GM21619 (cell line): ENCODE data around the gene KDM4F.
A peak's percentile ranks its signal among the peaks of the same experiment; 100 is the strongest.

Experiments
- ATAC-seq: cut with Tn5 transposase; IDR thresholded peaks from one replicate; pipeline ENCODE4 v1.9.1; 2021; ENCODE audit not compliant: unreplicated experiment

Gene KDM4F

GRCh38 chr11:95059046-95059445, 9.8 kb downstream of the KDM4F start:
- no peak for ATAC-seq

- ATAC-seq: no peak
Measured at GRCh38 chr11:95065336-95065735, 16.1 kb downstream of the KDM4F start.

GRCh38 chr11:95066716-95067038, 17.5 kb downstream of the KDM4F start, which contains the start of gene SRSF8:
SRSF8 (plus strand) TSS chr11:95066919; CDS start chr11:95067227, 308 bp downstream.
- ATAC-seq: peak; percentile 34

GRCh38 chr11:95067039-95067840, 18.0 kb downstream of the KDM4F start:
- ATAC-seq: peak; percentile 54

GRCh38 chr11:95067841-95068219, 18.6 kb downstream of the KDM4F start:
- no peak for ATAC-seq

GRCh38 chr11:95068549-95068948, 19.3 kb downstream of the KDM4F start:
- peak; percentile 67 for ATAC-seq

- no peak for ATAC-seq
Measured at GRCh38 chr11:95070471-95070870, 21.2 kb downstream of the KDM4F start.

GRCh38 chr11:95072948-95073347, 23.7 kb downstream of the KDM4F start:
- ATAC-seq: no peak

GRCh38 chr11:95074792-95075563, 25.8 kb downstream of the KDM4F start:
- no peak for ATAC-seq

- ATAC-seq: peak; percentile 62
Measured at GRCh38 chr11:95076416-95076815, 27.2 kb downstream of the KDM4F start.

GRCh38 chr11:95076981-95077380, 27.8 kb downstream of the KDM4F start:
- no peak for ATAC-seq

GRCh38 chr11:95078526-95078925, 29.3 kb downstream of the KDM4F start:
- no peak for ATAC-seq

- no peak for ATAC-seq
Measured at GRCh38 chr11:95081010-95081409, 31.8 kb downstream of the KDM4F start.

GRCh38 chr11:95081412-95081811, 32.2 kb downstream of the KDM4F start:
- ATAC-seq: no peak

GRCh38 chr11:95082576-95083001, 33.4 kb downstream of the KDM4F start:
- no peak for ATAC-seq

- peak; percentile 43 for ATAC-seq
Measured at GRCh38 chr11:95084509-95084908, 35.3 kb downstream of the KDM4F start.

- no peak for ATAC-seq
Measured at GRCh38 chr11:95085117-95085816, 36.0 kb downstream of the KDM4F start.

GRCh38 chr11:95086151-95086550, 36.9 kb downstream of the KDM4F start:
- ATAC-seq: no peak

- ATAC-seq: no peak
Measured at GRCh38 chr11:95086836-95087570, 37.8 kb downstream of the KDM4F start.

GRCh38 chr11:95088946-95089619, 39.9 kb downstream of the KDM4F start:
- peak; percentile 42 for ATAC-seq
